Measurements from ENCODE around the gene ASCL1.

The ASCL1 gene

GRCh38 chr12:102957339-102958050, at the start of gene ASCL1:
TSS of gene ASCL1 (plus strand) at chr12:102957674. CDS start at chr12:102958245, 571 bp downstream.
- no peak for TF ChIP-seq CTCF (IDR thresholded peaks at IDR 0.05)
- peaks cover 100% of the 10 kb centered on the region for H3K27me3 ChIP-seq
- no peaks in the 10 kb centered on the region for H3K36me3 ChIP-seq
- H3K27ac ChIP-seq = no peak within 1 kb of the TSS
- no peak within 1 kb of the TSS for H3K4me3 ChIP-seq (ENCODE audit: low read depth in 1 of 2, low read length in 1 of 2)
- H3K4me1 ChIP-seq (ENCODE audit: control insufficient read depth in 1 of 2, insufficient read depth in 1 of 2, low read depth in 1 of 2, low read length in 1 of 2) = no peaks in the 10 kb centered on the region
- no peaks in the 10 kb centered on the region for H3K9me3 ChIP-seq

GRCh38 chr12:102907918-102908317, 49.6 kb upstream of the ASCL1 start:
- no peaks in the 10 kb centered on the region for H3K9me3 ChIP-seq
- H3K36me3 ChIP-seq = no peaks in the 10 kb centered on the region
- no peaks in the 10 kb centered on the region for H3K27me3 ChIP-seq
- TF ChIP-seq CTCF (IDR thresholded peaks at IDR 0.05) = no peak
- H3K27ac ChIP-seq = no peak overlapping the region
- no peaks in the 10 kb centered on the region for H3K4me1 ChIP-seq (ENCODE audit: control insufficient read depth in 1 of 2, insufficient read depth in 1 of 2, low read depth in 1 of 2, low read length in 1 of 2)
- no peak overlapping the region for H3K4me3 ChIP-seq (ENCODE audit: low read depth in 1 of 2, low read length in 1 of 2)

GRCh38 chr12:102910137-102910536, 47.3 kb upstream of the ASCL1 start:
- no peak overlapping the region for H3K4me3 ChIP-seq (ENCODE audit: low read depth in 1 of 2, low read length in 1 of 2)
- H3K27me3 ChIP-seq = no peaks in the 10 kb centered on the region
- H3K36me3 ChIP-seq = no peaks in the 10 kb centered on the region
- H3K27ac ChIP-seq = no peak overlapping the region
- TF ChIP-seq CTCF (IDR thresholded peaks at IDR 0.05) = no peak
- H3K9me3 ChIP-seq = no peaks in the 10 kb centered on the region
- no peaks in the 10 kb centered on the region for H3K4me1 ChIP-seq (ENCODE audit: control insufficient read depth in 1 of 2, insufficient read depth in 1 of 2, low read depth in 1 of 2, low read length in 1 of 2)

- Histone ChIP-seq H3K9me3 (no peaks in the 10 kb centered on the region), H3K4me1 (ENCODE audit: control insufficient read depth in 1 of 2, insufficient read depth in 1 of 2, low read depth in 1 of 2, low read length in 1 of 2) (no peaks in the 10 kb centered on the region), H3K27me3 (peaks cover 5% of the 10 kb centered on the region), H3K27ac (no peak overlapping the region), H3K36me3 (no peaks in the 10 kb centered on the region), H3K4me3 (ENCODE audit: low read depth in 1 of 2, low read length in 1 of 2) (no peak overlapping the region)
- TF ChIP-seq CTCF (IDR thresholded peaks at IDR 0.05) = no peak
Observed at GRCh38 chr12:102910792-102911191, 46.7 kb upstream of the ASCL1 start.

- H3K36me3 ChIP-seq = no peaks in the 10 kb centered on the region
- H3K27me3 ChIP-seq = peaks cover 11% of the 10 kb centered on the region
- H3K9me3 ChIP-seq = no peaks in the 10 kb centered on the region
- no peak overlapping the region for H3K27ac ChIP-seq
- no peaks in the 10 kb centered on the region for H3K4me1 ChIP-seq (ENCODE audit: control insufficient read depth in 1 of 2, insufficient read depth in 1 of 2, low read depth in 1 of 2, low read length in 1 of 2)
- no peak overlapping the region for H3K4me3 ChIP-seq (ENCODE audit: low read depth in 1 of 2, low read length in 1 of 2)
- TF ChIP-seq CTCF (IDR thresholded peaks at IDR 0.05) = no peak
Observed at GRCh38 chr12:102911320-102911719, 46.2 kb upstream of the ASCL1 start.
